ENCODE data around the gene SYNDIG1. TPM values are rescaled to one million over a fixed set of nuclear protein-coding genes. Genes with fewer than 3 reads are reported as not detected.

Gene SYNDIG1
- total and polyA plus RNA-seq, 2 of the 4 experiments (the other 2 are of a cell fraction), result not detected

- no peak overlapping the region for H2AK5ac ChIP-seq (ENCODE audit: low read depth, low read length)
- H2BK120ac ChIP-seq (ENCODE audit: low read depth, low read length), result no peak overlapping the region
- H2AFZ ChIP-seq (replicated peaks; ENCODE audit: low read length, poor library complexity), result no peak overlapping the region
- no peak overlapping the region for H2AK9ac ChIP-seq (replicated peaks; ENCODE audit: low read depth, low read length, poor library complexity)
- H2BK5ac ChIP-seq (ENCODE audit: low read depth, low read length, poor library complexity, severe bottlenecking), result no peak overlapping the region
- H4K5ac ChIP-seq (ENCODE audit: low read depth, low read length), result no peak overlapping the region
- no peak overlapping the region for H3K4ac ChIP-seq (ENCODE audit: low read depth, low read length)
- ChIA-PET POLR2A (ENCODE audit: unreplicated experiment) (no interaction called here), CTCF (no interaction called here)
- H3K79me1 ChIP-seq (ENCODE audit: low read depth in 1 of 2, low read length in 2 of 2), result no peaks in the 10 kb centered on the region
- no peak overlapping the region for H3K14ac ChIP-seq (replicated peaks; ENCODE audit: low read depth, low read length)
- no peak overlapping the region for H3K4me2 ChIP-seq (ENCODE audit: low read depth, low read length)
- ATAC-seq (ENCODE audit: low read depth) (no peak), DNase-seq (no peak)
- H4K91ac ChIP-seq (ENCODE audit: insufficient read depth, low read depth, low read length), result no peak overlapping the region
- no peak overlapping the region for H3K56ac ChIP-seq (ENCODE audit: extremely low read depth, insufficient read depth, low read length)
- H3K4me3 ChIP-seq (ENCODE audit: insufficient read depth, low read depth, low read length), result no peak overlapping the region
- dilution Hi-C loops (cut with HindIII; ENCODE audit: low sequenced_read_pairs, unreplicated experiment) (no loop called here), in situ Hi-C loops (cut with MboI; ENCODE audit: low sequenced_read_pairs) (no loop called here), intact Hi-C loops (cut with micrococcal nuclease) (no loop called here)
- no peaks in the 10 kb centered on the region for H3K36me3 ChIP-seq (ENCODE audit: control insufficient read depth, insufficient read depth, low read length)
- TF ChIP-seq RFX5 (IDR thresholded peaks at IDR 0.05; ENCODE audit: low read depth, low read length), result no peak
- TF ChIP-seq FOS (IDR thresholded peaks at IDR 0.05; ENCODE audit: low read depth, low read length), result no peak
- no peak for TF ChIP-seq CTCF (conservative IDR thresholded peaks at IDR 0.05; ENCODE audit: low read depth, low read length)
- TF ChIP-seq RAD21 (IDR thresholded peaks at IDR 0.05; ENCODE audit: low read length), result no peak
- no peak for TF ChIP-seq POLR2A (IDR thresholded peaks at IDR 0.05; ENCODE audit: low read depth, low read length)
- no peak for TF ChIP-seq MXI1 (IDR thresholded peaks at IDR 0.05; ENCODE audit: borderline replicate concordance, low read depth, low read length)
- TF ChIP-seq, protein P1, sequence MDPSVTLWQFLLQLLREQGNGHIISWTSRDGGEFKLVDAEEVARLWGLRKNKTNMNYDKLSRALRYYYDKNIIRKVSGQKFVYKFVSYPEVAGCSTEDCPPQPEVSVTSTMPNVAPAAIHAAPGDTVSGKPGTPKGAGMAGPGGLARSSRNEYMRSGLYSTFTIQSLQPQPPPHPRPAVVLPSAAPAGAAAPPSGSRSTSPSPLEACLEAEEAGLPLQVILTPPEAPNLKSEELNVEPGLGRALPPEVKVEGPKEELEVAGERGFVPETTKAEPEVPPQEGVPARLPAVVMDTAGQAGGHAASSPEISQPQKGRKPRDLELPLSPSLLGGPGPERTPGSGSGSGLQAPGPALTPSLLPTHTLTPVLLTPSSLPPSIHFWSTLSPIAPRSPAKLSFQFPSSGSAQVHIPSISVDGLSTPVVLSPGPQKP (IDR thresholded peaks at IDR 0.05; ENCODE audit: borderline replicate concordance, low read depth, low read length), result no peak
- TF ChIP-seq, protein P2, sequence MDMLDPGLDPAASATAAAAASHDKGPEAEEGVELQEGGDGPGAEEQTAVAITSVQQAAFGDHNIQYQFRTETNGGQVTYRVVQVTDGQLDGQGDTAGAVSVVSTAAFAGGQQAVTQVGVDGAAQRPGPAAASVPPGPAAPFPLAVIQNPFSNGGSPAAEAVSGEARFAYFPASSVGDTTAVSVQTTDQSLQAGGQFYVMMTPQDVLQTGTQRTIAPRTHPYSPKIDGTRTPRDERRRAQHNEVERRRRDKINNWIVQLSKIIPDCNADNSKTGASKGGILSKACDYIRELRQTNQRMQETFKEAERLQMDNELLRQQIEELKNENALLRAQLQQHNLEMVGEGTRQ (IDR thresholded peaks at IDR 0.05; ENCODE audit: low read depth, low read length), result no peak
- TF ChIP-seq CEBPB (IDR thresholded peaks at IDR 0.05; ENCODE audit: low read depth, low read length), result no peak
- no peak for TF ChIP-seq BHLHE40 (IDR thresholded peaks at IDR 0.05; ENCODE audit: low read depth, low read length)
- no peak for TF ChIP-seq NFE2L2 (IDR thresholded peaks at IDR 0.05; ENCODE audit: low read depth, low read length)
- TF ChIP-seq MAFK (IDR thresholded peaks at IDR 0.05; ENCODE audit: low read depth, low read length), result no peak
- no peak for TF ChIP-seq RCOR1 (IDR thresholded peaks at IDR 0.05; ENCODE audit: insufficient replicate concordance, low read length)
- no peak for TF ChIP-seq CHD1 (IDR thresholded peaks at IDR 0.05; ENCODE audit: low read depth, low read length)
- no peak overlapping the region for H3K27ac ChIP-seq (ENCODE audit: insufficient read depth, low read length)
- no peak overlapping the region for H3K23ac ChIP-seq (ENCODE audit: low read depth, low read length)
- H3K18ac ChIP-seq (ENCODE audit: low read depth, low read length), result no peak overlapping the region
- no peak overlapping the region for H3K9ac ChIP-seq (ENCODE audit: low read depth, low read length)
- no peaks in the 10 kb centered on the region for H3K9me1 ChIP-seq (ENCODE audit: insufficient read depth, low read length)
- no peak overlapping the region for H2BK15ac ChIP-seq (ENCODE audit: low read depth, low read length)
- peaks cover 12% of the 10 kb centered on the region for H3K27me3 ChIP-seq (ENCODE audit: control insufficient read depth, insufficient read depth, low read length)
- no peaks in the 10 kb centered on the region for H3K9me3 ChIP-seq (ENCODE audit: control insufficient read depth, insufficient read depth, low read length)
- H4K8ac ChIP-seq (ENCODE audit: low read depth in 2 of 2, low read length in 2 of 2), result no peak overlapping the region
- no peaks in the 10 kb centered on the region for H4K20me1 ChIP-seq (ENCODE audit: insufficient read depth, low read length)
- no peak overlapping the region for H2BK20ac ChIP-seq (ENCODE audit: low read depth, low read length)
- WGBS, 2 experiments (ENCODE audit: extremely low coverage in 2 of 2, insufficient read length in 1 of 2), result 77% methylated on average over 5 of the region's 13 CpGs; no CpG with 5 or more reads in 1 of the 2 experiments
- no peaks in the 10 kb centered on the region for H3K4me1 ChIP-seq (ENCODE audit: control insufficient read depth, insufficient read depth, low read length)
- no TSS peak for BruUV-seq (replicated peaks)
These were observed 113.9 kb downstream of the SYNDIG1 start for GRCh38 chr20:24583169-24583792.

Data from IMR-90 (cell line).